ENCODE data around the gene TRIOBP. TPM values are rescaled to one million over a fixed set of nuclear protein-coding genes. Genes with fewer than 3 reads are reported as not detected.
A peak's percentile ranks its signal among the peaks of the same experiment; 100 is the strongest.

TRIOBP gene
- total and polyA plus RNA-seq, 2 of the 13 experiments (the other 11 are each of a cell fraction or from before 2014, with no cell fraction given): 6.1 to 15.4 TPM

GRCh38 chr22:37817705-37818408 is 121.0 kb downstream of the TRIOBP start (continued):
- TF ChIP-seq RERE (CRISPR knock-in tag; IDR thresholded peaks at IDR 0.05; ENCODE audit: low read depth) (no peak), AHR (CRISPR knock-in tag; IDR thresholded peaks at IDR 0.05) (0 out of 2 replicates have a peak, but pooled peaks have one; percentile 50), FOXM1 (CRISPR knock-in tag; IDR thresholded peaks at IDR 0.05) (no peak), NR1H2 (CRISPR knock-in tag; IDR thresholded peaks at IDR 0.05; ENCODE audit: borderline replicate concordance, low read depth) (no peak), ZNF549 (CRISPR knock-in tag; IDR thresholded peaks at IDR 0.05) (no peak), SSRP1 (CRISPR knock-in tag; IDR thresholded peaks at IDR 0.05) (peak; percentile 70; the same call in 1 of the 2 replicates), HDAC6 (IDR thresholded peaks at IDR 0.05; ENCODE audit: low read depth, low read length) (no peak), ZNF605 (CRISPR knock-in tag; IDR thresholded peaks at IDR 0.05) (peak; percentile 57; the same call in 1 of the 2 replicates), RORA (CRISPR knock-in tag; IDR thresholded peaks at IDR 0.05) (no peak), MEIS2 (CRISPR knock-in tag; IDR thresholded peaks at IDR 0.05) (peak; percentile 84; the same call in 1 of the 2 replicates), ZNF446 (CRISPR knock-in tag; IDR thresholded peaks at IDR 0.05) (no peak), MXD1 (CRISPR knock-in tag; IDR thresholded peaks at IDR 0.05) (no peak), STAG1 (CRISPR knock-in tag; IDR thresholded peaks at IDR 0.05) (peak; percentile 98), SRSF4 (IDR thresholded peaks at IDR 0.05; ENCODE audit: low read depth, low read length, poor library complexity, severe bottlenecking) (no peak), ZNF556 (CRISPR knock-in tag; IDR thresholded peaks at IDR 0.05; ENCODE audit: borderline replicate concordance) (peak; percentile 57; the same call in 1 of the 2 replicates), ZNF552 (CRISPR knock-in tag; IDR thresholded peaks at IDR 0.05; ENCODE audit: borderline replicate concordance) (0 out of 2 replicates have a peak, but pooled peaks have one; percentile 33), MXD3 (CRISPR knock-in tag; IDR thresholded peaks at IDR 0.05) (peak; percentile 44; the same call in 1 of the 2 replicates), TOPORS (CRISPR knock-in tag; IDR thresholded peaks at IDR 0.05) (no peak), ZNF513 (CRISPR knock-in tag; conservative IDR thresholded peaks at IDR 0.05) (0 out of 2 replicates have a peak, but pooled peaks have one; percentile 63), ZNF20 (CRISPR knock-in tag; IDR thresholded peaks at IDR 0.05) (no peak), ZNF740 (CRISPR knock-in tag; IDR thresholded peaks at IDR 0.05) (peak; percentile 83), ZBTB20 (CRISPR knock-in tag; IDR thresholded peaks at IDR 0.05; ENCODE audit: borderline replicate concordance, low read depth) (no peak)
